Measurements from ENCODE around the gene SPOCK1.
"Not testable (repeated sequence)": the region's sequence is repeated elsewhere in the genome, so short reads cannot be mapped to it uniquely, and the experiment has no call there.

SPOCK1 gene

GRCh38 chr5:137234973-137235943, 263.9 kb downstream of the SPOCK1 start:
- DNase-seq (ENCODE audit: low read depth): no peak
- no peak for TF ChIP-seq CTCF (IDR thresholded peaks at IDR 0.05; ENCODE audit: control insufficient read depth, insufficient read depth, low read depth, low read length, missing control alignments)
- no peak overlapping the region for H3K4me3 ChIP-seq (ENCODE audit: control insufficient read depth, low read depth, low read length)

- H3K4me3 ChIP-seq (ENCODE audit: control insufficient read depth, low read depth, low read length): no peak overlapping the region
- no peak for TF ChIP-seq CTCF (IDR thresholded peaks at IDR 0.05; ENCODE audit: control insufficient read depth, insufficient read depth, low read depth, low read length, missing control alignments)
- no peak for DNase-seq (ENCODE audit: low read depth)
Measured at GRCh38 chr5:137233726-137234125, 265.4 kb downstream of the SPOCK1 start.

GRCh38 chr5:137233304-137233703, 265.8 kb downstream of the SPOCK1 start:
- not testable (repeated sequence) for H3K4me3 ChIP-seq (ENCODE audit: control insufficient read depth, low read depth, low read length); DNase-seq (ENCODE audit: low read depth)

DNA sequence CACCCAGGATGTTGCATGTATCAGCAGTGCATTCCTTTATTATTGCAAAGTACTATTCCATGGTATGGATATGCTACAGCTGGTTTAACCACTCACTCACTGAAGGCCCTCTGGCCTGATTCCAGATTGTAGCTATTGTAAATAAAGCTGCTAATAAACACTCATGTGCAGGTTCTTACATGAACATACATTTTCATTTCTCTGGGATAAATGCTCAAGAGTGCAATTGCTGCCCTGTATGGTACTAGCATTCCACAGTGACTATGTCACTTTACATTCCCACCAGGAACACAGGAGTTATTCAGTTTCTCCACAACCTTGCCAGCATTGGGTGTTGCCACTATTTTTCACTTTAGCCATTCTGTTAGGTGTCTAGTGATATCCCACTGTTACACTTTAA, 267.6 kb downstream of the SPOCK1 start:
- no peak for TF ChIP-seq CTCF (IDR thresholded peaks at IDR 0.05; ENCODE audit: control insufficient read depth, insufficient read depth, low read depth, low read length, missing control alignments)
- no peak for DNase-seq (ENCODE audit: low read depth)
- no peak overlapping the region for H3K4me3 ChIP-seq (ENCODE audit: control insufficient read depth, low read depth, low read length)

DNA sequence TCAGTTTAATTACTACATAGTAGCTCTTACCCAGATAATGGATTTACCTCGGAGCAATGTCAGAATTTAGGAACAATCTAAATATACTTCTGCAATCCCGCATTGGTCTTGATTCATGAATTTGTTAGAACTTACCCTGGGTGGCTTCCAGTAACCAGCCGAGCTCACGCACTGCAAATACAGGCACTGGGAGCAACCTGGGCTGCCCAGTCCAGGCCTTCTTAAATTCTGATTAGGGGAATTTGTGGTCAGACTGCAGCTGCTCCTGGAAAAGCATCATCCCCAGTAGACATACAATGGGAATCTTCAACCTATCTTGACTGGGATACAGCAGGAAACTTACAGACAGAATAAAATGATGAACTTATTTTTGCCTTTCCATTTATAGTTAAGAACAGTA, 270.3 kb downstream of the SPOCK1 start:
- DNase-seq (ENCODE audit: low read depth): no peak
- no peak for TF ChIP-seq CTCF (IDR thresholded peaks at IDR 0.05; ENCODE audit: control insufficient read depth, insufficient read depth, low read depth, low read length, missing control alignments)
- H3K4me3 ChIP-seq (ENCODE audit: control insufficient read depth, low read depth, low read length): no peak overlapping the region

DNA sequence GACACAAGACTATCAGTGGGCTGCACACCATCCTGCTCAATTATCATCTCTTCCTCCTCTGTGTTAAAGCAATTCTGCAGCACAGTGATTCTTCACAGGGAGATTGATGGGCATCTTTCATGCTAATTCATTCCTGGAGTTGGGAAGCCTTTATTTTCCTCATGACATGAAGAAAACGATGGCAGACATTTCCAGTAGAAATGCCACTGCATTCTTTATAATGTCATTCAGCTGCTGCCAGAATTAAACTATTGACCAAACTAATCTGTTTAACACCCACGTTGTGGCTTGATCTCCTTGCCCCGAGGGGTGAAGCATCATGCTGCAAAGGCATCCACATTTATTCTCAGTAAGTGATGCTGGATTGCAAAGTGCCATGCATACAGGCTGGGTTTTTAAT, 273.0 kb downstream of the SPOCK1 start:
- TF ChIP-seq CTCF (IDR thresholded peaks at IDR 0.05; ENCODE audit: control insufficient read depth, insufficient read depth, low read depth, low read length, missing control alignments): no peak
- no peak for DNase-seq (ENCODE audit: low read depth)
- no peak overlapping the region for H3K4me3 ChIP-seq (ENCODE audit: control insufficient read depth, low read depth, low read length)
